Measurements from ENCODE around the gene NFKBIB.

GRCh38 chr19:38880882-38881609 lies 18.7 kb upstream of the NFKBIB start:
- TF ChIP-seq CTCF (IDR thresholded peaks at IDR 0.05) (no peak), POLR2A (IDR thresholded peaks at IDR 0.05) (no peak)

Data from ovary (tissue), 3 donors.